Smooth muscle cell (in vitro differentiated cells): Measurements from ENCODE around the gene ROR2. TPM values are rescaled to one million over a fixed set of nuclear protein-coding genes. Genes with fewer than 3 reads are reported as not detected.
A peak's percentile ranks its signal among the peaks of the same experiment; 100 is the strongest.

ENCODE experiments used
- DNase-seq: peaks from one replicate; lab custom pipeline; 2025; ENCODE audit not compliant: unreplicated experiment; lab: John Stamatoyannopoulos, UW
- H2AFZ ChIP-seq: fragments of 200-600 bp; sonication (generic); 2 replicates; pipeline ENCODE4 v1.6.0; 2016; ENCODE audit warnings: antibody characterized with exemption, low read depth, mild to moderate bottlenecking
- H3F3A ChIP-seq: fragments of 200-600 bp; sonication (generic); 2 replicates; pipeline ENCODE4 v1.6.0; 2017; ENCODE audit warnings: antibody characterized with exemption, low read depth
- H3K27ac ChIP-seq: fragments of 200-600 bp; sonication (generic); 2 replicates; pipeline ENCODE4 v1.5.1; 2016; ENCODE audit warnings: low read depth, mild to moderate bottlenecking
- H3K27me3 ChIP-seq: fragments of 200-600 bp; sonication (generic); 2 replicates; pipeline ENCODE4 v1.6.1; 2016; ENCODE audit warnings: low read depth, mild to moderate bottlenecking
- H3K36me3 ChIP-seq: fragments of 200-600 bp; sonication (generic); 2 replicates; pipeline ENCODE4 v1.5.1; 2016; ENCODE audit warnings: low read depth
- H3K4me1 ChIP-seq: fragments of 200-600 bp; sonication (generic); 2 replicates; pipeline ENCODE4 v1.5.1; 2016; ENCODE audit warnings: low read depth
- H3K4me2 ChIP-seq: fragments of 200-600 bp; sonication (generic); 2 replicates; pipeline ENCODE4 v1.6.0; 2016; ENCODE audit warnings: mild to moderate bottlenecking
- H3K4me3 ChIP-seq: fragments of 200-600 bp; sonication (generic); 2 replicates; pipeline ENCODE4 v1.5.1; 2016; ENCODE audit warnings: mild to moderate bottlenecking
- H3K79me2 ChIP-seq: fragments of 200-600 bp; sonication (generic); 2 replicates; pipeline ENCODE4 v1.6.0; 2016; ENCODE audit warnings: low read depth, mild to moderate bottlenecking
- H3K9ac ChIP-seq: fragments of 200-600 bp; sonication (generic); 2 replicates; pipeline ENCODE4 v1.6.0; 2016; ENCODE audit warnings: low read depth
- H3K9me3 ChIP-seq: fragments of 200-600 bp; sonication (generic); replicated peaks from 2 replicates; pipeline ENCODE4 v1.5.1; 2016; ENCODE audit warnings: low read depth
- H4K20me1 ChIP-seq: fragments of 200-600 bp; sonication (generic); 2 replicates; pipeline ENCODE4 v1.6.0; 2016; ENCODE audit warnings: low read depth
- WGBS: methylation state at CpG from one replicate; pipeline ENCODE4 v1.1.7; 2016; ENCODE audit warnings: low lambda C conversion rate; 5-methylcytosine and 5-hydroxymethylcytosine counted together
- polyA plus RNA-seq: library from polyadenylated mRNA; unstranded; fragments of >200 nt; fragmentation: Nextera tagmentation; extraction: Ambion mirVana; gene quantifications from 2 replicates; pipeline ENCODE4 v1.2.1, GENCODE V29; 2016
- total RNA-seq: library from RNA; depleted of rRNA; stranded (reverse); fragments of >200 nt; gene quantifications from 2 replicates; pipeline ENCODE4 v1.2.3, GENCODE V29; 2014
- TF ChIP-seq, protein P1 (sequence below): fragments of 200-600 bp; sonication (generic); IDR thresholded peaks from 2 replicates; pipeline ENCODE4 v1.5.1; 2017; ENCODE audit warnings: borderline replicate concordance, mild to moderate bottlenecking, antibody characterized with exemption; ENCODE audit not compliant: insufficient read depth, poor library complexity, severe bottlenecking

Gene ROR2
- total and polyA plus RNA-seq, 2 experiments from 2014 or later: 16.7 to 21.7 TPM

GRCh38 chr9:91734371-91734981 is 215.6 kb downstream of the ROR2 start:
- TF ChIP-seq, protein P1, sequence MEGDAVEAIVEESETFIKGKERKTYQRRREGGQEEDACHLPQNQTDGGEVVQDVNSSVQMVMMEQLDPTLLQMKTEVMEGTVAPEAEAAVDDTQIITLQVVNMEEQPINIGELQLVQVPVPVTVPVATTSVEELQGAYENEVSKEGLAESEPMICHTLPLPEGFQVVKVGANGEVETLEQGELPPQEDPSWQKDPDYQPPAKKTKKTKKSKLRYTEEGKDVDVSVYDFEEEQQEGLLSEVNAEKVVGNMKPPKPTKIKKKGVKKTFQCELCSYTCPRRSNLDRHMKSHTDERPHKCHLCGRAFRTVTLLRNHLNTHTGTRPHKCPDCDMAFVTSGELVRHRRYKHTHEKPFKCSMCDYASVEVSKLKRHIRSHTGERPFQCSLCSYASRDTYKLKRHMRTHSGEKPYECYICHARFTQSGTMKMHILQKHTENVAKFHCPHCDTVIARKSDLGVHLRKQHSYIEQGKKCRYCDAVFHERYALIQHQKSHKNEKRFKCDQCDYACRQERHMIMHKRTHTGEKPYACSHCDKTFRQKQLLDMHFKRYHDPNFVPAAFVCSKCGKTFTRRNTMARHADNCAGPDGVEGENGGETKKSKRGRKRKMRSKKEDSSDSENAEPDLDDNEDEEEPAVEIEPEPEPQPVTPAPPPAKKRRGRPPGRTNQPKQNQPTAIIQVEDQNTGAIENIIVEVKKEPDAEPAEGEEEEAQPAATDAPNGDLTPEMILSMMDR: peak; percentile 93
- Histone ChIP-seq H3K4me1 (no peaks in the 10 kb centered on the region), H3K27ac (no peak overlapping the region), H4K20me1 (peaks cover 7% of the 10 kb centered on the region), H2AFZ (no peak overlapping the region), H3K4me3 (no peak overlapping the region), H3K9me3 (no peaks in the 10 kb centered on the region), H3K4me2 (no peak overlapping the region), H3K36me3 (no peaks in the 10 kb centered on the region), H3K79me2 (no peaks in the 10 kb centered on the region), H3F3A (peaks cover 5% of the 10 kb centered on the region), H3K9ac (no peak overlapping the region), H3K27me3 (no peaks in the 10 kb centered on the region)
- DNase-seq: peak; percentile 35
- 40% methylated on average over 14 of the region's 14 CpGs for WGBS

DNA sequence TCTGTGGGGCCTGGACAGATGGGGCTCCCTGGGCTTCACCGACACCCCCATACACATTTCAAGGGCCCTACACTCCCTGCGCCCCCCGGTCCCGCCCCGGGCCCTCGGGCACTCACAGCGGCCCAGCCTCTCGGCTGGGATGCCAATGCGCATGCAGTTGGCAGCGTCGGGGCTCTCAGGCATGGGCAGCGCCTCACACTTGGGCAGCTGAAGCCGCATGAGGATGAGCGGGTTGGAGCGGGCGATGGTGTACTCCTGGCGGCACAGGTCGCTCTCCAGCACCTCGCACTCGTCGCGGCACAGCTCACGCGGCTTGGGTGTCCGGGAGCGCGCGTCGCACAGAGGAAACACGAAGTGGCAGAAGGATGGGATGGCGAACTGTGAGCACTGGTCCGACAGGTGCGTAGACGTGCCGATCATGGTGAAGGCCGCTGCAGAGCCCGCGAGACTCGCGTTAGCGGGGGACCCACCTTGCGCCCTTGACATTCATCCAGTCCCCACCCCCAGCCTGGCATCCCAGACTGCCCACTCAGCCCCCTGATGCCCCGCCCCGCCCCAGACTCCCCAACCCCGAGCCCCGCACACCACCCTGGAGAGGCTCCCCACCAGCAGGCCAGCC is 216.9 kb downstream of the ROR2 start:
- 98% methylated on average over 21 of the region's 46 CpGs for WGBS
- H3K9ac ChIP-seq: no peak overlapping the region
- no peak overlapping the region for H3K4me2 ChIP-seq
- H3K27me3 ChIP-seq: no peaks in the 10 kb centered on the region
- DNase-seq: no peak
- no peaks in the 10 kb centered on the region for H3K36me3 ChIP-seq
- no peaks in the 10 kb centered on the region for H3K9me3 ChIP-seq
- H4K20me1 ChIP-seq: peaks cover 7% of the 10 kb centered on the region
- no peak overlapping the region for H3K4me3 ChIP-seq
- H3K79me2 ChIP-seq: no peaks in the 10 kb centered on the region
- TF ChIP-seq, protein P1: no peak
- H3K27ac ChIP-seq: no peak overlapping the region
- H3K4me1 ChIP-seq: no peaks in the 10 kb centered on the region
- no peak overlapping the region for H2AFZ ChIP-seq
- peaks cover 6% of the 10 kb centered on the region for H3F3A ChIP-seq

DNA sequence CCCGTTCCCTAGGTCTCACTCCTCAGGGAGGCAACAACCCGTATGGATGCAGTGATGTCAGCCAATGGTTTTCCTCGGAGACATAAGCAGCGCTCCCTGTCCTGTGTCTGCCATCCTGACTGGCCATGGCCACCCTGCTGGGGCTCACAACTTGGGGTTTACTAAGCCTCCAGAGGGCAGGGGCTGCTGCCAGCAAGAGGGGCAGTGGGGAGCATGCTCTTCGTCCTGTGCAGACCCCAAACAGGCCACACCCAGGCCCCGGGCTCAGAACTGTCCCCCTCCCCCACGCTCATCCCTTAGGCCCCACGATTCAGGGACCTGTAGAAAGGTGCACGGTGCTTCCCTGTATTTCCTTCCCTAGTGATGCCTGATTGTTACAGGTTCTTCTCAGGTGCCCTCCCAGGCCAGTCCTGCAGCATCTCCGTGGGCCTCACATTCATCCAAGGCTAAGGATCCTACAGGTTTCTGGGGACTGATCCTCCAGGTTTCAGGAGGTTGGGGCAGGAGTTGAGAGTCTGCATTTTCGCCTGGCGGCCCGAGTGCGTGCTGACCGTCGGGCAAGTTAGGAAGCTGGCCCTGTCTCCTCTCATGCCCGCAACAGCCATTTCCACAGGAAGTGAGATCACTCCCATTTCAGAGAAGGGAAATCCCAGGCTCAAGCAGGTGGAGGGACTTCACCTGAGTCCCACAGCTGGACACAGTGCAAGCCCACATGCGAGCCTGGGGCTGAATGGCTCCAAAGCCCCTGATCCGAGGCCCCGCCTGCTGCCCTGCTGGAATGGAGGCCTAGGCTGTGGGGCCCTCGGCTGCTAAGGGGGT is 217.6 kb downstream of the ROR2 start:
- WGBS: 94% methylated on average over 21 of the region's 21 CpGs
- no peak for DNase-seq
- H2AFZ ChIP-seq: no peak overlapping the region
- no peak overlapping the region for H3K9ac ChIP-seq
- H3K9me3 ChIP-seq: no peaks in the 10 kb centered on the region
- no peaks in the 10 kb centered on the region for H3K79me2 ChIP-seq
- H3K27me3 ChIP-seq: no peaks in the 10 kb centered on the region
- TF ChIP-seq, protein P1: no peak
- no peak overlapping the region for H3K27ac ChIP-seq
- H3K36me3 ChIP-seq: no peaks in the 10 kb centered on the region
- peaks cover 7% of the 10 kb centered on the region for H4K20me1 ChIP-seq
- H3F3A ChIP-seq: peaks cover 6% of the 10 kb centered on the region
- H3K4me1 ChIP-seq: no peaks in the 10 kb centered on the region
- H3K4me2 ChIP-seq: no peak overlapping the region
- H3K4me3 ChIP-seq: no peak overlapping the region
